Posterior cingulate gyrus (tissue), 11 donors: ENCODE results near the gene FBXL14.
A peak's percentile ranks its signal among the peaks of the same experiment; 100 is the strongest.
"Not testable (repeated sequence)": the region's sequence is repeated elsewhere in the genome, so short reads cannot be mapped to it uniquely, and the experiment has no call there.

ENCODE experiments used
- DNase-seq, 10 donors: peaks; one replicate each; pipeline versions ENCODE4 v3.0.0 to v3.0.0-alpha.2; 2020 to 2021; ENCODE audit warnings: mixed read lengths in 3 of 10
- intact Hi-C: fragments of 100-400 bp; cut with DNase I; formaldehyde crosslinking; loops from one replicate; pipeline ENCODE4 v1.15.1; 2023

The FBXL14 gene

DNA sequence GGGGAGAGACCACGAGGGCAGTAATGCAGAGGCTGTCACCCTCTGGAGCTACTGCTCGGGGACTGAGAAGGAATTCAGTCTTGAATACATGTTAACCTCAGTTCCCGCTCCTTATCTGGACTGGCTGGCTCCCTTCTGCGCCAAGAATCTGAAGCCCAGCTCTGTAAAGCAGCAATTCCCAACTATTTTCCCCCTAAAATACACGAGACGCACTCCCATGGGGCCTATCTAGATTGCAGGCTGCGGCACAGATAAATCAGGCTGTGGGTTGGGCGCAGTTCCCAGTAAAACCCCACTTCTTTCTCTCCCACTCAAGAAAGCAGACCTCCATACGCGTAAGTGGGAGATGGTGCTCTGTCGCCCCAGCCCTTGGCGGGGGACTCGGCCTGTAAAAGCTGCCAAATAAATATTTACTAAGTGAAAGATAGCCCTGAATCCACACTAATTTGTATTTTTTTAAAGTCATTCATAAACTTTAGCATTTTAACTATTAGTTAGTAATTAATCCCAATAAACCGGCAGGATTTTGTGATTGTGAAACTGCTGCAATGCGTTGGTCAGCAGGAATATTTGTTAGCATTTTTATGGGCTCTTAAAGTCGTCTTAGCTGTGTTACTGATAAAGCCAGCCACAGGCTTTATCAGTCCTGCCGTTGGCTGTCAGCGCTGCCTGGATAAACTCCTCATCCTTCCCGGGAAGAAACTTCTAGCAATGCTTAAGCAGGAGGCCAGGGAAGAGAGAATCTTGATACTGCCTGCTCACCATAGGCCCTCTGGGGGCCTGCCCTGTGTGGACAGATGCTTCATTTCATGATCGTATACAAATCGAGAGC lies 17.8 kb downstream of the FBXL14 start:
- intact Hi-C loops, result no loop called here
- peak in 1 of 10 donors; percentile 39 for DNase-seq

DNA sequence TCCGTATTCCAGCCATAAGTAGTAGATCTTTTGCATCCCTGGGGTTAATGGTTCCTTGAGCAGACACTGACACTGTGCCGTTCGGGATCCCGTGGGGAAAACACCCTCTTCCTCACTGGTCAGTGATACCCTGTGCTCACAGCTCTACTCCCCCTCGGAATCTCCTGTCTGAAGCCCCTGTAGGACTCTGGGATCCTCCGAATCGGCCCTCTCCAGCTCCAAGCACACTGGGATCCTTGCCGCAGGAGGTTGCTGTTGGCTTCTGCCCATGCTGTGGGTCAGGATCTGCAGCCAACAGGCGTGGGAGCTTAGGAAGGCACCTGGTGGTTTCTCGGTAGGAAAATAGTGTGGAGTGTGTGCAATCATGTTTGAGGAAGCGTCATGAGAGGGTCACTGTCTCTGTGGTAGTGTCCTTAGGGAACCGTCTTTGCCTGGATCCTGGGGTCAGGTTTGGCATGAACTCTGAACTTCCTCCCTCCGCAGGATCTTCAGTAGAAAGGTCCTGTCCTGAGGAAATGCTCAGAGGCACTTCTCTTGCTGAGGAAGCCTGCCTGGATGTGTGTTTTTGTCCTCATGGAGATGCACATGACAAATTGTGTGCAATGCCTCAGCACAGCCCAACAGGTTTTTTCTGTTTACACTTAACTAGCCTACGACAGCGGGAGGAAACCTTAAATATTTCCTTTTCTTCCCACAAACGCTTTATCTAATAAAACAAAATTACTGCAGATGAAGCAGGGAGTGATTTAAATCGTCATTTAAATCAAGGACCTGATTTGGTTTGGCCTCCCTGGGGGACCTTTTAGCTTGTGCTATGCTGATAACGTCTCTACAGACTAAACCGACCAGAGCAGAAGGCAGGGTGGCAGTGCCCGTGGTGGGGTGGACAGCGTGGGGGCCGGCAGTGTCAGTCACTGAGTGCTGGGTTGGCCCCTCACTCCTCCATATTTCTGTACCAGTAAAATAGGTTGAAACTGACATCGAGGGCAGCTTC lies 18.7 kb downstream of the FBXL14 start:
- intact Hi-C loops, result no loop called here
- no peak for DNase-seq

DNA sequence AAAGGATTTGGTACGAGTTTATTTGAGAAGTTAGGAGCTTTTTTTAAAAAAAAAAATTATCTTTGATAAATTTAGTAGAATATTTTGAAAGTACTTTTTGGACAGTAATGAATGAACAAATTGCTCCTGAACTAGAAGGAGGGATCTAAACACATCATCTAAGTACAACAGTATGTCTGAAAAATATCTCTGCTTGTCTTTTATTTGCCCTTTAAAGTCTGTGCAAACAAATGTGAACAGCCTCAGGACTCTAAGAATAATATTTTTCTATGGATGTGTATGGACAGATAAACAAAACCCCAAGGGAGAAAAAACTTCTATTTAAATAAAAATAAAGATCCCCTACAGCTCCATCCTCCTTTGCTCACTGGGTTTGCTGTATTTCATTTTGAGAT lies 19.5 kb downstream of the FBXL14 start:
- DNase-seq, result no peak
- intact Hi-C loops, result no loop called here

DNA sequence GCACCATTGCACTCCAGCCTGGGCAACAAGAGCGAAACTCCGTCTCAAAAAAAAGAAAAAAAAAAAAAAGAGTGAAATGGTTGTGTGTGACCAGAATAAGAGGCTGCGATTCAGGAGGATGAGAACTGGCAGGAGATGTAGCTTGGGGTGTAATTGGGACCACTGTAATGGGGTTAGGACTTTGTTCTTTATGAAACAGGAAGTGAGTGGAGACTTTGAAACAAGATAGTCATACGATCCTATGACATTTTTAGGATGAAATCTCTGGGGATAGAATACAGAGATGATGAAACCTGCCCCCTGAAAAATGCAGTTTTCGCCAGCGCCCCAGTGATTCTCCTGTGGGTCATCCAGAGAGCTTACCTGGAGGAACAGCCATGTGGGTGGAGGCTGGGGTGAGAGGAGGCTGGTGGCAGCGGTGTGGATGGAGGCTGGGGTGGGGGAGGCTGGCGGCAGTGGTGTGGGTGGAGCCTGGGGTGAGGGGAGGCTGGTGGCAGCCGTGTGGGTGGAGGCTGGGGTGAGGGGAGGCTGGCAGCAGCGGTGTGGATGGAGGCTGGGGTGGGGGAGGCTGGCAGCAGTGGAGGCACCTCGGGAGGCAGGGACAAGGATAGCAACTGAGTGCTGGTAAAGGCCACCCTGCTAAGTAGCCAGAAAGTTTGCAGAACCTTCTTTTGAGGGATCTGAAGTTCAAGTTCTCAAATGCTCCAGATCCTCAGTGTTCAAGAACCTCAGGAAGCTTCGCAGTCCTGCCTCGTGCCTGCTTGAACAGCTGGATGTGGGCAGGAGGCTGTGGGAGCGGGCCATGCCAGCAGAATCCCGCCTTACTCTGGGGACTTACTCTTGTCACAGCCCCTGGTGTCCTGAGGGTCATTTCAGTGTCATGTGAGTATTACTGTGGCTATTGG lies 20.2 kb downstream of the FBXL14 start:
- DNase-seq, result peak in 1 of 10 donors; percentile 57
- intact Hi-C loops, result no loop called here

DNA sequence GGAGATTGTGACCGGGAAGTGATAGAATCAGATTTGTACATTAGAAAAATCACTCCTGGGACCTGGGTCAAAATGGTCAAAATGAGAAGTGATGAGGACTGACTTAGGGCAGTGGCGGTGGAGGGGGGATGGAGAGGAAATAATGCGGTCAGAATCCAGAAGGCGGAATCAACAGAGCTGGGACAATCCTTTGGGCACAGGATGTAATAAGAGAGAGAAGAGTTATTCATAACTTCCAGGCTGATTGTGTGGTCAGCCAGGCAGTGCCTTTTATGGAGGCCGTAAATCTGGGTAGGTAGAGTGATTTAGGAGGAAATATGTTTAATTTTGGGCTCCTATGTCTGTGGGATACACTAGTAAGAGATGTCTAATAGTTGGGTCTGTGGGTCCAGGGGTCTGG lies 21.6 kb downstream of the FBXL14 start:
- DNase-seq, result no peak
- intact Hi-C loops, result no loop called here

DNA sequence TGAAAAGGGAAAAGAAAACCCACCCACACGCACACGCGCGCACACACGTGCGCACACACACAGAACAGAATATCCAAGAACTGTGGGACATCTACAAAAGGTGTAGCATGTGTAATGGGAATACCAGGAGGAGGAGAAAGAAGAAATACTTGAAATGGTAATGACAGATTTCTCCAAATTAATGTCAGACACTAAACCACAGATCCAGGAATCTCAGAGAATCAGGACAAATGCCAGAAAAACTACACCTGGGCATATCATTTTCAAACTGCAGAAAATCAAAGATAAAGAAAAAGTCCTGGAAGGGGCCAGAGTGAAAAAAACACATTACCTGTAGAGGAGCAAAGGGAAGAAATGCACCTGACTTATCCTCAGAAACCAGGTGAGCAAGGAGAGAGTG lies 26.5 kb downstream of the FBXL14 start:
- no peak for DNase-seq
- intact Hi-C loops, result no loop called here

DNA sequence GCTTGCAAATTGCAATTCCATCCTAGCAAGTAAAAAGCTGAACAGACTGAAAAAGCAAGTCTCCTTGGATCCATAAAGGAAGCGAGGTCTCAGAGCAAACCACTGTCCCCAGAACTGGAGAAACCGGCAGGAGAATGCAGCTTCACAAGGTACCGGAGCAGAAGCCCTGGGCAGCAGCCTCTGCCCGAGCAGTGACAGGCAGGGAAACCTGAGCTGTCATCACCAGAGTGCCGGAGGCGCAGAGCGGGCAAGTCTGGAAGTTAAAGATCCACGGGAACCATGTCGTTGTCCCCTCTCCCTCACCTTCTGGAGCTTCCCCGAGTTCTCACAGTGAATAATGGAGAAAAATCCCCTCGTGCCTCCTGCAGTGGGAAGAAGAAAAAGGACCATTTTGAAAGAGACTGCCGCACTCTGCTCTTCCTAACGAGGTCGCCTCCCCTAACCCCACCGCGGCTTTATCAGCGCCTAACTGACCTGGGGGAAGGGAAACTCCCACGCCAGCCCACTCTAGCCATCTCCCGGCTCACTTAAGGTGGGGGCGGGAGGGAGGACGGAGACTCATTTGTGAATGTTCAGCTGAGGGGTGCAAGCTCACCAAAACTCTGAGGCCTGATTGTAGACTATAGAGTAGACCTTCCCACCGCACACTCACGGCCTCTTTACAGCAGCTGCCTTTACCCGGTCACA lies 27.8 kb downstream of the FBXL14 start:
- intact Hi-C loops, result no loop called here
- peak in 1 of 10 donors; percentile 65 for DNase-seq

DNA sequence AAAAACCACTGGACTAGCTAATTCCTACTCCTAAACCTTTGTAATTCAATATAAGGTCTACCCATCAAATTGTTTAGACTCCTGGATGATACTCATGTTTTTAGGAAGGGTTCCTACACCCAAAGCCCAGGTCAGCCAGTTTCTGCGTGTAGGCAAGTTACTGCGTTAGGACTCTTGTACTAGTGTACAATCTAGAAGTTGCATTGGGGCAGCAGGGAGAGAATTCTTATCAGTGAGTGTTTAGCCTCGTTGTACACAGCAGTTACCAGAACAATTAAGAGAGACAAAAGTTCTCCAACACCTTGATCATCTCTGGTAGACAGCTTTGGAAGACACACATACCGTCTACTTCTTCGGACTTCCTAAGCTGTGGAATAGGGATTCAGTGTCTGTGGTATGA lies 29.2 kb downstream of the FBXL14 start:
- DNase-seq, result no peak
- intact Hi-C loops, result no loop called here

DNA sequence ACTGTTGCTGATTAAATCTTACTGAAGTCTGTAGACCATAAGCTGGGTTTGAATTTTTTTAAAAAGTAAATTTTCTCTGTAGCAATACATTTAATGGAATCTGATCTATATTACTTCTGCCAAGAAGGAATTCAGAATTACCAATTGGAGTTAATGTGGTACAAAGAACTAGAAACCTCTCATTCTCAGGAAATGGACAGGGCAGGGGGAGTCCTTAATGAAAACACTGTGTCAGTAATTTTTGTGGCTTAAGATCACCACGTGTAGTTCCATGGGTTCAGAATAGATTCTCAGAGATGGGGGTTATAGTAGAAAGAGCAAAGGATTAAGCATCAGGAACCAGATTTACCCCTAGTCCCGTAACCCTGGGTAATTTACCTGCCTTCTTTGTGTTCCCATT lies 30.3 kb downstream of the FBXL14 start:
- intact Hi-C loops, result no loop called here
- no peak for DNase-seq

DNA sequence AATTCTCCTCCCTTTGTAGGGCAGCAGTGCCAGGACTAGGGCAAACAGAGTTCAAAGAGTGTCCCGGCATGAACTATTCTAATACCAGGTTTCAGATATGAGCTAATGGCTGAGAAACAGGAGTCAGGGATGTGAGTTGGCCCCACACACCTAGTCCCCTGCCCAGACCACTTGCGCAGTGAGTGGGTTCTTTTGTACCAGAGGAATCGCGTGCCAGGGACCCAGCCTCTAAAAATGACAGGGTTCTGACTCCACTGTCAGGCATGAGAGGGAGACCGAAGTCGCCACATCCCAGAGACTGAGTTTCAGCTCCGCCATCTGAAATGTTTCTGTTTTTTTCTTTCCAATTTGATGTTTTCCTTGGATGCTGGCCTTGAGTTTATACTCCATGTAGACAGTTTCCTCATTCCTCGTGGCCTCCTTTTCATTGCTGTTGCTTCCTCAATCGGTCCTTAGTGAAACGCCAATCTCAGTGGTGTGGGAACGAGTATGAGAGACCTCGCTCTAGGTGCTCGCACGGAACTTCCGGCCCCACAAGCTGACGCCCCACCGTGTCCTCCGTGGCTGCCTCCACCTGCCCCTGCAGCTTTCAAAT lies 31.5 kb downstream of the FBXL14 start:
- intact Hi-C loops, result no loop called here
- peak in 1 of 10 donors; percentile 32 for DNase-seq

DNA sequence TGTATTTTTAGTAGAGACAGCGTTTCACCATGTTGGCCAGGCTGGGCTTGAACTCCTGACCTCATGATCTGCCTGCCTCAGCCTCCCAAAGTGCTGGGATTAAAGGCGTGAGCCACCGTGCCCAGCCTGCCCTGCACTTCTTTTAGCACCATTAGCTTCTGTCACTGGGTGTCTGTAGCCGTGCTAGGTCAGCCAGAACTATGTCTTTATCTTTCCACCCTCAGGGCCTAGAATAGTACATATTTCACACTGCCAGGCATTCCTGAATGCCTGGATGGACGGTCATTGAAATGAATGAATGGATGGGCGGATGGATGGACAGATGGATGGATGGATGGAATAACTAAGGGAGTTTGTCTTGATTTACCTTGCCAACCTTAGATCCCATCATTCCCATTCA lies 33.7 kb downstream of the FBXL14 start:
- DNase-seq, result no peak
- intact Hi-C loops, result no loop called here

DNA sequence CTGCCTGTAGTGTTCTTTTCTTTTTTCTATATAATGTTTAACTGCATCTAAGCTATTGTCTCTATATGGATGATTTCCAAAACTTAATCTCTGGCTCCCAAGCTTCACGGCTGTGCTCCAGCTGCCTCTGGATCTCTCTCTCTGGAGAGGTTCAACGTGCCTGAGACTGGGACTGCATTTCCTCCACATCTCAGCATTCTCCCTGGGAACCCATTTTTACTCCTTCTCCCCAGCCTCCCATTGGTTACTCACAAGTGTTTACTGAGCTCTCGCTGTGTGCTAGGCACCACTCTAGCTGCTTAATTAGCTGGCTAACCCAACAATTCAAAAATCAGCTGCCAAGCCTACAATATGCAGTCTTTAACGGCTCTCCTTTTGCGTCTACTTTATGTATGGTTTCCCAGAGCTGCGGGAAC lies 34.7 kb downstream of the FBXL14 start:
- intact Hi-C loops, result no loop called here
- DNase-seq, result peak in 1 of 10 donors; percentile 29

DNA sequence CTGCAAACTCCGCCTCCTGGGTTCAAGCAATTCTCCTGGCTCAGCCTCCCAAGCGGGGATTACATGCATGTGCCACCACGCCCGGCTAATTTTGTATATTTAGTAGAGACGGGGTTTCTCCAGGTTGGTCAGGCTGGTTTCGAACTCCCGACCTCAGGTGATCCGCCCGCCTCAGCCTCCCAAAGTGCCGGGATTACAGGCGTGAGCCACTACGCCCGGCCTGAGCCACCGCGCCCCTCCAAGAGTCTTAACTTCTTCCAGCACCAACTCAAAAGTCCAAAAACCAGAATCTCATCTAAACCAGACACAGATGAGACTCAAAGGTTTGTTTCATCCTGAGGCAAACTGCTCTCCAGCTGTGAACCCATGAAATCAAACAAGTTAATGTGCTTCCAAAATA lies 36.3 kb downstream of the FBXL14 start:
- DNase-seq, result peak in 1 of 10 donors; percentile 28
- intact Hi-C loops, result not testable (repeated sequence)

DNA sequence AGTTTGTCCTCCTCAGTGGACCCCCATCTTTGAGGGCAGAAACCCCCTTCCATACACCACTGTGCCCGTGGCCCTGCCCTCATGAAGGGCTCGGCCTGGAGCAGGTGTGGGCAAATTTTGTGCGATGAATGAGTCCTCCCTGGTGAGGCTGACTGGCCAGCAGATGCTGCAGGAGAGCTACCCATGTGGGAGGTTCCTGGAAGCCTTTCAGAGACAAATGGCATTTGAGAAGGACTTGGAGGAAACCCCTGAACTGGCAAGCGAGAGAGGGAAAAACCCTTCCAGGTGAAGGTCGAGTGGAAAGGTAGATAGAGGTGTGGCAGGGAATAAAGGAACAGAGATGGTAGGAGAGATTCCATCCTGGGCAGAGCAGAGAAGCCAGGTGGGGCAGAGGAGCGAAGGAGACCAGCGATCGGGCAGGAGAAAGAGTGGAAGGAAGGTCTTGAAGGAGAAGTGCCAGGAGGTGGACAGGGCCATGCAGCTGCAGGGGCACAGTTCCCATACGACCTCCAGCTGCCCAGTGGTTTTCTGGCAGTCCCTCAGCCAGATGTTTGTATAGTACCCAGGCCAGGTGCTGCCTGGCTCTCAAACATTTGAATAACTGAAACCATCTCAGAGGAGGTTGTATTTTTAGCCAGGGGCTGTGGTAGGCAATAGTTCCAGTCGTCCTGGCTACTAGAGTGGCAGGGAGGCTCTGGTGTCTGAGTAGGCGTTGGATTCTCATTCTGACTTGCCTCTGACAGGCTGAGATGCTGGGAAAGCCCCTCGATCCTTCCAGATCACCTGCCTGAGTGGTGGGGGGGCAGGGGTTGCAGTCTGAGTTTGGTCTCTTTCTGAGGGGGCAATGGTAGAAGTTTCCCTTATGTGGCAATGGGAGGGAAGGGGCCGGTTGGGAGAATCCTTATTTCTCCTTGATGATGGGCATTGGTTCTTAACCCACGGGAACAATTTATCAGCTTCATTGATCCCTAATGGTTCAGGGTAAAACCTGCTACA lies 40.1 kb downstream of the FBXL14 start:
- DNase-seq, result peak in 1 of 10 donors; percentile 29
- intact Hi-C loops, result no loop called here

DNA sequence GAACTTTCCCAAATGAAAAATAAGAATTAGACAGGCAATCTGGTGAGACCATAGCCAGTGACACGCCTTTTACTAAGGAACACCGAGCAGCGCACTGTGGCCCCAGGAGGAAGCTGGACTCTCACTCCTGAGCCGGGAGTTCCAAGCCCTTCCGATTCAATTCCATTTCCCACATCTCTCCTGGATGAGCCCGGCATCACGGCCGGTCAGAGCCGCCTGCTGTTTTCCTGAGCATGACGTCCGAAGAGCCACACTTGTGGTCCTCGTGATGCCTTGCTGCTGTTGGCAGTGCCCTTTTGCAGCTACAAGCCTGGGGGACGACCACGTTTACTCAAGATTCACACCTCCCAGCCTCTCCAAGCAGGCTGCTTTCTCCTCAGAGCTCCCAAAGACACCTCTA lies 40.8 kb downstream of the FBXL14 start:
- DNase-seq, result peak in 1 of 10 donors; percentile 82
- intact Hi-C loops, result no loop called here

DNA sequence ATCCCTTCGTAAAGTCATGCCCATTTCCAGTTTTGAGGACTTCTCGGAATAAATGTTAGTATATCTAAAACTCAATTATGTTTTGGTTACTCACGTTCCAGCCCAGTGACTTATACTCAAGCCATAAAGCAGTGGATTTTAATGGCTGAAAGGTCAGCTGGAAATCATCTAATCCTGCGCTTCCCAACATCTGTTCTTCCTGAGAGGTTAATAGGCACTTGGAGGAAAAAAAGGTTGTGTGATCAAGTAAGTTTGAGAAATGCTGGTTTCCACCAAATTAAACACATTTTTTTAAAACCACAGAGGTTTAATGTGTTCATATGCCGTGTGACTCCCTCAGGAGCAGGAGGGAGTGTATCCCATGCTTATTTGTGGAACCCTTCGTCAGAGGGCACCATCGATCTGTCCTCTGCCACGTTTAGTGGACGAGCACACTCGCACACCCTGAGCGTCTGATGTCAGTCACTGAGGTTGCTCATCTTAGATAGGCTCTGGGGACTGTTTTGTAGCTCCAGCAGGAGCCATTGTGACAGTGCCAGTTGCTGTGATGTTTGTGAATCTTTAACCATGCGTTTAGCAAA lies 41.4 kb downstream of the FBXL14 start:
- intact Hi-C loops, result no loop called here
- no peak for DNase-seq

DNA sequence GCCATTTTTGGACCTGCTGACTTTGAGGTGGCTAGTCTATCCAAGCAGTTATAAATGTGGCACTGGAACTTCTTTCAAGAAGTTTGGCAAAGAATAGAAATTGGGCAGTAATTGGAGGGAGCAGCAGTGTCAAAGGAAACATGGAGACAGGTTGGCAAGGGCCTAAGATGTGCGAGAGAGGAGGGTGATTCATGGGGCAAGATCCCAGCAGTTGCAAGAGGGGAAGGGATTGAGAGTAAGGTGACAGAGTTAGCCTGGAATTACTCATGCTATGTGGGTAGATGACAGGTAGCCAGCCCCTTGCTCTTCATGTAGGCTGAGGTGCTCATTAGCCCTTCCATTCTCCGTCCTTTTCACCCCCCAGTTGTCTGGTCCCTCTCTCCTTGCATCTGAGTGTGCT lies 42.2 kb downstream of the FBXL14 start:
- intact Hi-C loops, result no loop called here
- no peak for DNase-seq

DNA sequence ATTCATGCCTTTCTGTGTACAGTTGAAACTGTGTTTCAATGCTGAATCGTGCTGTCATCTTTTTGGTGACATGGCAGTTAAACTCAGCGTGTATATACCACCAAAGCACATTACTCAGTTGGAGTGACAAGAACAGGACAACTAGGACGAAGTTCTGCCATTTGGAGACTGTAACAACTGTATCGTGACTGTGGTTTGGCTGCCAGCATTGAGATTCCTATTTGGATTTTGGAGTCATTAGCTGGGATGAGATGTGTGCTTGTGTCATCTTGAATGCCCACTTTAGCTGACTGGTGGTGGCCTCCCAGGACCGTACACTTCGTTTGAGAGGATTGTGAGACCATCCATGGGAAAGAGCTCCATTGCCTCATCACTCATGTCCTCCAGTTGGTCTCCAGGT lies 42.9 kb downstream of the FBXL14 start:
- intact Hi-C loops, result no loop called here
- peak in 1 of 10 donors; percentile 37 for DNase-seq
